ENCODE results near the gene ADCY6. TPM values are rescaled to one million over a fixed set of nuclear protein-coding genes. Genes with fewer than 3 reads are reported as not detected.

The ADCY6 gene
- total RNA-seq, 2 experiments from 2014 or later, result not detected

- BruUV-seq (replicated peaks), result no TSS peak
- intact Hi-C loops (cut with micrococcal nuclease; ENCODE audit: unreplicated experiment), result no loop called here
- Histone ChIP-seq H3K4me3 (ENCODE audit: low read depth, low read length, poor library complexity, severe bottlenecking) (no peak overlapping the region), H3K9me3 (ENCODE audit: low read length) (no peaks in the 10 kb centered on the region), H3K36me3 (ENCODE audit: insufficient read depth, low read length) (no peaks in the 10 kb centered on the region), H3K4me1 (ENCODE audit: insufficient read depth, low read length, poor library complexity, severe bottlenecking) (no peaks in the 10 kb centered on the region), H3K27ac (ENCODE audit: low read depth, low read length, poor library complexity, severe bottlenecking) (no peak overlapping the region), H4K20me1 (ENCODE audit: insufficient read depth, low read length) (no peaks in the 10 kb centered on the region), H3K4me2 (ENCODE audit: low read length) (no peak overlapping the region), H2AFZ (ENCODE audit: low read length) (no peak overlapping the region), H3K79me2 (ENCODE audit: insufficient read depth, low read depth, low read length) (no peaks in the 10 kb centered on the region), H3K9me2 (ENCODE audit: insufficient read depth, low read length) (no peaks in the 10 kb centered on the region)
- ChIA-PET POLR2A (no interaction called here), CTCF (ENCODE audit: unreplicated experiment) (no interaction called here)
- DNase-seq (ENCODE audit: low spot score), result no peak
- TF ChIP-seq EZH2phosphoT487 (IDR thresholded peaks at IDR 0.05; ENCODE audit: borderline replicate concordance, low read depth, low read length), result no peak
- TF ChIP-seq, protein P1, sequence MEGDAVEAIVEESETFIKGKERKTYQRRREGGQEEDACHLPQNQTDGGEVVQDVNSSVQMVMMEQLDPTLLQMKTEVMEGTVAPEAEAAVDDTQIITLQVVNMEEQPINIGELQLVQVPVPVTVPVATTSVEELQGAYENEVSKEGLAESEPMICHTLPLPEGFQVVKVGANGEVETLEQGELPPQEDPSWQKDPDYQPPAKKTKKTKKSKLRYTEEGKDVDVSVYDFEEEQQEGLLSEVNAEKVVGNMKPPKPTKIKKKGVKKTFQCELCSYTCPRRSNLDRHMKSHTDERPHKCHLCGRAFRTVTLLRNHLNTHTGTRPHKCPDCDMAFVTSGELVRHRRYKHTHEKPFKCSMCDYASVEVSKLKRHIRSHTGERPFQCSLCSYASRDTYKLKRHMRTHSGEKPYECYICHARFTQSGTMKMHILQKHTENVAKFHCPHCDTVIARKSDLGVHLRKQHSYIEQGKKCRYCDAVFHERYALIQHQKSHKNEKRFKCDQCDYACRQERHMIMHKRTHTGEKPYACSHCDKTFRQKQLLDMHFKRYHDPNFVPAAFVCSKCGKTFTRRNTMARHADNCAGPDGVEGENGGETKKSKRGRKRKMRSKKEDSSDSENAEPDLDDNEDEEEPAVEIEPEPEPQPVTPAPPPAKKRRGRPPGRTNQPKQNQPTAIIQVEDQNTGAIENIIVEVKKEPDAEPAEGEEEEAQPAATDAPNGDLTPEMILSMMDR (conservative IDR thresholded peaks at IDR 0.05; ENCODE audit: low read length), result no peak
Measured at GRCh38 chr12:48767521-48767920, 21.4 kb downstream of the ADCY6 start.

GRCh38 chr12:48767047-48767446, 21.8 kb downstream of the ADCY6 start:
- ChIA-PET POLR2A (no interaction called here), CTCF (ENCODE audit: unreplicated experiment) (no interaction called here)
- Histone ChIP-seq H3K4me1 (ENCODE audit: insufficient read depth, low read length, poor library complexity, severe bottlenecking) (no peaks in the 10 kb centered on the region), H2AFZ (ENCODE audit: low read length) (no peak overlapping the region), H4K20me1 (ENCODE audit: insufficient read depth, low read length) (no peaks in the 10 kb centered on the region), H3K36me3 (ENCODE audit: insufficient read depth, low read length) (no peaks in the 10 kb centered on the region), H3K27ac (ENCODE audit: low read depth, low read length, poor library complexity, severe bottlenecking) (no peak overlapping the region), H3K9me2 (ENCODE audit: insufficient read depth, low read length) (no peaks in the 10 kb centered on the region), H3K4me3 (ENCODE audit: low read depth, low read length, poor library complexity, severe bottlenecking) (no peak overlapping the region), H3K79me2 (ENCODE audit: insufficient read depth, low read depth, low read length) (no peaks in the 10 kb centered on the region), H3K4me2 (ENCODE audit: low read length) (no peak overlapping the region), H3K9me3 (ENCODE audit: low read length) (no peaks in the 10 kb centered on the region)
- no peak for TF ChIP-seq EZH2phosphoT487 (IDR thresholded peaks at IDR 0.05; ENCODE audit: borderline replicate concordance, low read depth, low read length)
- TF ChIP-seq, protein P1 (conservative IDR thresholded peaks at IDR 0.05; ENCODE audit: low read length), result no peak
- intact Hi-C loops (cut with micrococcal nuclease; ENCODE audit: unreplicated experiment), result no loop called here
- no peak for DNase-seq (ENCODE audit: low spot score)
- BruUV-seq (replicated peaks), result no TSS peak

- intact Hi-C loops (cut with micrococcal nuclease; ENCODE audit: unreplicated experiment), result no loop called here
- ChIA-PET POLR2A (no interaction called here), CTCF (ENCODE audit: unreplicated experiment) (no interaction called here)
- no peaks in the 10 kb centered on the region for H3K79me2 ChIP-seq (ENCODE audit: insufficient read depth, low read depth, low read length)
- no peak overlapping the region for H3K4me3 ChIP-seq (ENCODE audit: low read depth, low read length, poor library complexity, severe bottlenecking)
- no peaks in the 10 kb centered on the region for H3K36me3 ChIP-seq (ENCODE audit: insufficient read depth, low read length)
- H3K9me2 ChIP-seq (ENCODE audit: insufficient read depth, low read length), result no peaks in the 10 kb centered on the region
- H3K4me2 ChIP-seq (ENCODE audit: low read length), result no peak overlapping the region
- no peak for TF ChIP-seq EZH2phosphoT487 (IDR thresholded peaks at IDR 0.05; ENCODE audit: borderline replicate concordance, low read depth, low read length)
- TF ChIP-seq, protein P1 (conservative IDR thresholded peaks at IDR 0.05; ENCODE audit: low read length), result no peak
- no peak overlapping the region for H2AFZ ChIP-seq (ENCODE audit: low read length)
- H3K27ac ChIP-seq (ENCODE audit: low read depth, low read length, poor library complexity, severe bottlenecking), result no peak overlapping the region
- DNase-seq (ENCODE audit: low spot score), result no peak
- H3K4me1 ChIP-seq (ENCODE audit: insufficient read depth, low read length, poor library complexity, severe bottlenecking), result no peaks in the 10 kb centered on the region
- no peaks in the 10 kb centered on the region for H3K9me3 ChIP-seq (ENCODE audit: low read length)
- H4K20me1 ChIP-seq (ENCODE audit: insufficient read depth, low read length), result no peaks in the 10 kb centered on the region
- BruUV-seq (replicated peaks), result no TSS peak
Measured at GRCh38 chr12:48765753-48766162, 23.1 kb downstream of the ADCY6 start.
